Osteoblast (primary cell): ENCODE measurements around the gene NMNAT2. TPM values are rescaled to one million over a fixed set of nuclear protein-coding genes. Genes with fewer than 3 reads are reported as not detected.

Experiments
- DNase-seq: peaks from one replicate; pipeline ENCODE4 v3.0.0; 2011; ENCODE audit warnings: low spot score, mixed read lengths; ENCODE audit not compliant: insufficient read length; ENCODE audit errors: missing footprints
- H2AFZ ChIP-seq: 2 replicates; pipeline ENCODE4 v1.6.0; 2011; ENCODE audit warnings: mild to moderate bottlenecking, low read length
- H3K27ac ChIP-seq: 2 replicates; pipeline ENCODE4 v1.5.1; 2011; ENCODE audit warnings: mild to moderate bottlenecking, low read depth, low read length, moderate library complexity
- H3K27me3 ChIP-seq: 2 replicates; pipeline ENCODE4 v1.6.0; 2012; ENCODE audit warnings: mild to moderate bottlenecking, control low read depth, inconsistent platforms, low read length, moderate library complexity; ENCODE audit not compliant: insufficient read depth
- H3K36me3 ChIP-seq: 2 replicates; pipeline ENCODE4 v1.5.1; 2011; ENCODE audit warnings: mild to moderate bottlenecking, low read length, control low read depth, moderate library complexity; ENCODE audit not compliant: insufficient read depth
- H3K4me1 ChIP-seq: 2 replicates; pipeline ENCODE4 v1.5.1; 2011; ENCODE audit warnings: mild to moderate bottlenecking, low read length, control low read depth, moderate library complexity; ENCODE audit not compliant: insufficient read depth
- H3K4me2 ChIP-seq: 2 replicates; pipeline ENCODE4 v1.6.0; 2011; ENCODE audit warnings: mild to moderate bottlenecking, low read length; ENCODE audit not compliant: insufficient read depth
- H3K4me3 ChIP-seq: fragments of 200-600 bp; sonication (generic); 3 replicates; pipeline ENCODE4 v1.5.1; 2012; ENCODE audit warnings: mild to moderate bottlenecking, low read length, inconsistent platforms; ENCODE audit not compliant: insufficient read depth
- H3K79me2 ChIP-seq: 2 replicates; pipeline ENCODE4 v1.6.0; 2012; ENCODE audit warnings: mild to moderate bottlenecking, low read length, control low read depth, inconsistent platforms; ENCODE audit not compliant: insufficient read depth
- H3K9me3 ChIP-seq: 2 replicates; pipeline ENCODE4 v1.5.1; 2011; ENCODE audit warnings: low read depth, low read length, control low read depth
- H4K20me1 ChIP-seq: 2 replicates; pipeline ENCODE4 v1.6.0; 2012; ENCODE audit warnings: mild to moderate bottlenecking, low read length, control low read depth; ENCODE audit not compliant: insufficient read depth
- CTCF ChIP-seq: IDR thresholded peaks from 2 replicates; pipeline ENCODE4 v1.5.1; 2011; ENCODE audit warnings: mild to moderate bottlenecking, low read depth, low read length, moderate library complexity; ENCODE audit errors: extremely low read depth
- total RNA-seq: library from RNA; depleted of rRNA; stranded (reverse); fragments of >200 nt; gene quantifications from 2 replicates; pipeline ENCODE4 v1.2.3, GENCODE V29; 2012

NMNAT2 gene
- 2.5 and 5.6 TPM in 2 replicates for total RNA-seq

GRCh38 chr1:183417772-183418491 lies at the start of gene NMNAT2:
TSS of gene NMNAT2 (minus strand) at chr1:183418380. CDS start at chr1:183418267, 113 bp downstream.
- H3K79me2 ChIP-seq, result no peaks in the 10 kb centered on the region
- H3K4me2 ChIP-seq, result peak within 1 kb of the TSS; percentile 71
- H3K27me3 ChIP-seq, result peaks cover 57% of the 10 kb centered on the region
- no peak for DNase-seq
- TF ChIP-seq CTCF, result no peak
- no peaks in the 10 kb centered on the region for H3K36me3 ChIP-seq
- H3K9me3 ChIP-seq, result no peaks in the 10 kb centered on the region
- H3K4me3 ChIP-seq, result peak within 1 kb of the TSS; percentile 30
- peak within 1 kb of the TSS; percentile 37 for H2AFZ ChIP-seq
- H3K4me1 ChIP-seq, result peaks cover 5% of the 10 kb centered on the region
- H4K20me1 ChIP-seq, result no peaks in the 10 kb centered on the region
- no peak within 1 kb of the TSS for H3K27ac ChIP-seq

GRCh38 chr1:183467687-183468086 lies 49.5 kb upstream of the NMNAT2 start:
- no peak for DNase-seq
- no peak overlapping the region for H3K4me3 ChIP-seq
- no peak for TF ChIP-seq CTCF
- H3K36me3 ChIP-seq, result no peaks in the 10 kb centered on the region
- H3K9me3 ChIP-seq, result no peaks in the 10 kb centered on the region
- peaks cover 4% of the 10 kb centered on the region for H3K79me2 ChIP-seq
- H2AFZ ChIP-seq, result no peak overlapping the region
- H3K27ac ChIP-seq, result no peak overlapping the region
- H3K27me3 ChIP-seq, result peaks cover 16% of the 10 kb centered on the region
- H4K20me1 ChIP-seq, result no peaks in the 10 kb centered on the region
- H3K4me1 ChIP-seq, result peaks cover 4% of the 10 kb centered on the region
- H3K4me2 ChIP-seq, result no peak overlapping the region

DNA sequence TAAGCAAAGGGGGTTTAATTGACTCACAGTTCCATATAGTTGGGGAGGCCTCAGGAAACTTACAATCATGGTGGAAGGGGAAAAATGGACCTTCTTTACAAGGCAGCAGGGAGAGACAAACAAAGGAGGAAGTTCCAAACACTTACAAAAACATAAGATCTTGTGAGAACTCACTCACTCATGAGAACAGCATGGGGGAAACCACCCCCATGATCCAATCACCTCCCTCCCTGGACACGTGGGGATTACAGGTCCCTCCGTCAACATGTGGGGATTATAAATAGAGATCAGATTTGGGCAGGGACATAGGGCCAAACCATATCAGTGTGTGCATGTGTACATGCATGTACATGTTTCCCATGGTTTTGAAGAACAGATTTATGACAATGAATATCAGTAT lies 48.6 kb upstream of the NMNAT2 start:
- Histone ChIP-seq H3K27me3 (peaks cover 20% of the 10 kb centered on the region), H3K36me3 (no peaks in the 10 kb centered on the region), H3K4me2 (no peak overlapping the region), H3K4me3 (no peak overlapping the region), H4K20me1 (no peaks in the 10 kb centered on the region), H3K79me2 (no peaks in the 10 kb centered on the region), H3K4me1 (peaks cover 4% of the 10 kb centered on the region), H3K27ac (no peak overlapping the region), H3K9me3 (no peaks in the 10 kb centered on the region), H2AFZ (no peak overlapping the region)
- no peak for TF ChIP-seq CTCF
- DNase-seq, result no peak

DNA sequence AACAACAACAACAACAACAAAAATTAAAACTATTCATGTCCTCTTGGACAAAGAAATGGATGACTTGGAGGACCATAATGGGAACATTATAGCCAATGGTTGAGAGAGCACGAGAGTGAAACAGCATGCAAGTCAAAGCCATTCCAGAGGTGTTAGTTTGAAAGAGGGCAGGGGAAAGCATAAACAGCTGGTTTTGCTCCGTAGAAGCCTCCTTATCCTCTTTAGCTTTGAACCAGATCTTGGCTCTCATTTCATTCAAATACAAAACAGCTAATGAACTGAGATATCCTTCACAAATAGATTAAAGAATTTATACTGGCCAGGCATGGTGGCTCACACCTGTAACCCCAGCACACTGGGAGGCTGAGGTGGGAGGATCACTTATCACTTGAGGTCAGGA lies 45.4 kb upstream of the NMNAT2 start:
- DNase-seq, result peak; percentile 18
- Histone ChIP-seq H3K27me3 (peaks cover 20% of the 10 kb centered on the region), H4K20me1 (no peaks in the 10 kb centered on the region), H3K9me3 (no peaks in the 10 kb centered on the region), H3K27ac (no peak overlapping the region), H3K4me3 (no peak overlapping the region), H3K36me3 (no peaks in the 10 kb centered on the region), H3K4me1 (no peaks in the 10 kb centered on the region), H3K79me2 (no peaks in the 10 kb centered on the region), H3K4me2 (no peak overlapping the region), H2AFZ (no peak overlapping the region)
- TF ChIP-seq CTCF, result no peak
